ENCODE results near the gene SH3RF3.

SH3RF3 gene

DNA sequence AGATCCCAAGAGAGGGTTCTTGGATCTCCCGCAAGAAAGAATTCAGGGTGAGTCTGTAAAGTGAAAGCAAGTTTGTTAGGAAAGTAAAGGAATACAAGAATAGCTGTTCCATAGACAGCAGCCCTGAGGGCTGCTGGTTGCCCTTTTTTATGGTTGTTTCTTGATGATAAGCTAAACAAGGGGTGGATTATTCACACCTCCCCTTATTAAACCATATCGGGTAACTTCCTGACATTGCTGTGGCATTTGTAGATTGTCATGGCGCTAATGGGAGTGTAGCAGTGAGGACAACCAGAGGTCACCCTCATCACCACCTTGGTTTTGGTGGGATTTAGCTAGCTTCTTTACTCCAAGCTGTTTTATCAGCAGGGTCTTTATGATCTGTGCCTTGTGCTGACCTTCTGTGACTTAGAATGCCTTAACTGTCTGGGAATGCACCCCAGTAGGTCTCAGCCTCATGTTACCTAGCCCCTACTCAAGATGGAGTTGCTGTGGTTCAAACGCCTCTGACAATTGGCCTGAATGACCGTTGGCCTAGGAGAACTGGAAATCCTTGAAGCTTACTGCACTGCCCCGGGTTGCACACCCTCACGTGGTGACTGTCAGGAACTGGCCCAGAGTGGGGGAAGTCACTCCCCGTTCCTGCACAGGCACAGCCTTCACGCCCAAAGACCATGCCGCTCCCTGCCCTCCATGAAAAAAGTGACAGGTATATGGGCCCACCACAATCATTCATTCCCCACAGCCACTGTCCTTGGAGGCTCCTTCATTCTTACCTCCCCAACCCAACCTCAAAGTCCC is 347.8 kb downstream of the SH3RF3 start:
- DNase-seq = no peak
- no peak overlapping the region for H4K5ac ChIP-seq (ENCODE audit: low read length)
- H2AK5ac ChIP-seq (ENCODE audit: low read length) = no peak overlapping the region
- H3K4me3 ChIP-seq (ENCODE audit: low read length) = no peak overlapping the region
- H2BK15ac ChIP-seq (replicated peaks; ENCODE audit: low read depth) = no peak overlapping the region
- no peak overlapping the region for H3K4ac ChIP-seq (ENCODE audit: low read depth, low read length)
- no peaks in the 10 kb centered on the region for H3K27me3 ChIP-seq (ENCODE audit: insufficient read depth, low read length, poor library complexity)
- no peak overlapping the region for H3K4me2 ChIP-seq (ENCODE audit: low read length)
- no peak overlapping the region for H3K9ac ChIP-seq (ENCODE audit: low read length)
- H3K79me1 ChIP-seq (ENCODE audit: low read length) = no peaks in the 10 kb centered on the region
- H3K4me1 ChIP-seq (ENCODE audit: control insufficient read depth, low read depth, low read length) = no peaks in the 10 kb centered on the region
- no peak overlapping the region for H3K18ac ChIP-seq (ENCODE audit: low read length)
- H3K36me3 ChIP-seq (ENCODE audit: control insufficient read depth, insufficient read depth, low read length) = no peaks in the 10 kb centered on the region
- H4K8ac ChIP-seq (ENCODE audit: low read depth, low read length) = no peak overlapping the region
- no peak overlapping the region for H2BK5ac ChIP-seq (ENCODE audit: low read length)
- no peak overlapping the region for H3K23ac ChIP-seq (ENCODE audit: low read length)
- H3K56ac ChIP-seq (ENCODE audit: low read length) = no peak overlapping the region
- no peak overlapping the region for H2BK120ac ChIP-seq (ENCODE audit: low read depth, low read length)
- no peak overlapping the region for H3K27ac ChIP-seq (ENCODE audit: low read depth, low read length)
- no peaks in the 10 kb centered on the region for H3K79me2 ChIP-seq (ENCODE audit: control insufficient read depth, insufficient read depth, low read length)
- no CpG with 5 or more reads among the region's 10 CpGs for WGBS (ENCODE audit: extremely low coverage, insufficient coverage, low lambda C conversion rate)

- Histone ChIP-seq H3K4me2 (ENCODE audit: low read length) (no peak overlapping the region), H3K18ac (ENCODE audit: low read length) (no peak overlapping the region), H3K27ac (ENCODE audit: low read depth, low read length) (no peak overlapping the region), H2BK120ac (ENCODE audit: low read depth, low read length) (no peak overlapping the region), H4K8ac (ENCODE audit: low read depth, low read length) (no peak overlapping the region), H2BK15ac (replicated peaks; ENCODE audit: low read depth) (no peak overlapping the region), H3K79me2 (ENCODE audit: control insufficient read depth, insufficient read depth, low read length) (no peaks in the 10 kb centered on the region), H3K4me1 (ENCODE audit: control insufficient read depth, low read depth, low read length) (no peaks in the 10 kb centered on the region), H3K23ac (ENCODE audit: low read length) (no peak overlapping the region), H2AK5ac (ENCODE audit: low read length) (no peak overlapping the region), H2BK5ac (ENCODE audit: low read length) (no peak overlapping the region), H3K27me3 (ENCODE audit: insufficient read depth, low read length, poor library complexity) (no peaks in the 10 kb centered on the region), H3K4me3 (ENCODE audit: low read length) (no peak overlapping the region), H3K56ac (ENCODE audit: low read length) (no peak overlapping the region), H4K5ac (ENCODE audit: low read length) (no peak overlapping the region), H3K9ac (ENCODE audit: low read length) (no peak overlapping the region), H3K79me1 (ENCODE audit: low read length) (no peaks in the 10 kb centered on the region), H3K36me3 (ENCODE audit: control insufficient read depth, insufficient read depth, low read length) (no peaks in the 10 kb centered on the region), H3K4ac (ENCODE audit: low read depth, low read length) (no peak overlapping the region)
- no peak for DNase-seq
- WGBS (ENCODE audit: extremely low coverage, insufficient coverage, low lambda C conversion rate) = no CpG with 5 or more reads among the region's 12 CpGs
Measured at GRCh38 chr2:109478906-109479493, 350.0 kb downstream of the SH3RF3 start.

- no peak overlapping the region for H3K23ac ChIP-seq (ENCODE audit: low read length)
Measured at GRCh38 chr2:109479804-109480203, 350.8 kb downstream of the SH3RF3 start.

GRCh38 chr2:109480486-109481195 is 351.6 kb downstream of the SH3RF3 start:
- Histone ChIP-seq H3K27ac (ENCODE audit: low read depth, low read length) (no peak overlapping the region), H3K4me1 (ENCODE audit: control insufficient read depth, low read depth, low read length) (no peaks in the 10 kb centered on the region), H2BK5ac (ENCODE audit: low read length) (no peak overlapping the region), H3K4me3 (ENCODE audit: low read length) (no peak overlapping the region), H2AK5ac (ENCODE audit: low read length) (no peak overlapping the region), H3K79me1 (ENCODE audit: low read length) (no peaks in the 10 kb centered on the region), H3K79me2 (ENCODE audit: control insufficient read depth, insufficient read depth, low read length) (no peaks in the 10 kb centered on the region), H3K4me2 (ENCODE audit: low read length) (no peak overlapping the region), H3K23ac (ENCODE audit: low read length) (no peak overlapping the region), H3K9ac (ENCODE audit: low read length) (no peak overlapping the region), H3K36me3 (ENCODE audit: control insufficient read depth, insufficient read depth, low read length) (no peaks in the 10 kb centered on the region), H2BK15ac (replicated peaks; ENCODE audit: low read depth) (no peak overlapping the region), H3K27me3 (ENCODE audit: insufficient read depth, low read length, poor library complexity) (no peaks in the 10 kb centered on the region), H3K56ac (ENCODE audit: low read length) (no peak overlapping the region), H4K5ac (ENCODE audit: low read length) (no peak overlapping the region), H2BK120ac (ENCODE audit: low read depth, low read length) (no peak overlapping the region), H3K18ac (ENCODE audit: low read length) (no peak overlapping the region), H3K4ac (ENCODE audit: low read depth, low read length) (no peak overlapping the region), H4K8ac (ENCODE audit: low read depth, low read length) (no peak overlapping the region)
- no CpG with 5 or more reads among the region's 10 CpGs for WGBS (ENCODE audit: extremely low coverage, insufficient coverage, low lambda C conversion rate)
- DNase-seq = no peak

More at GRCh38 chr2:109479804-109480203, 350.8 kb downstream of the SH3RF3 start:
- H3K4ac ChIP-seq (ENCODE audit: low read depth, low read length) = no peak overlapping the region
- no peaks in the 10 kb centered on the region for H3K4me1 ChIP-seq (ENCODE audit: control insufficient read depth, low read depth, low read length)
- no peak overlapping the region for H2BK120ac ChIP-seq (ENCODE audit: low read depth, low read length)
- H2AK5ac ChIP-seq (ENCODE audit: low read length) = no peak overlapping the region
- no peak overlapping the region for H3K9ac ChIP-seq (ENCODE audit: low read length)
- H3K36me3 ChIP-seq (ENCODE audit: control insufficient read depth, insufficient read depth, low read length) = no peaks in the 10 kb centered on the region
- no peaks in the 10 kb centered on the region for H3K79me1 ChIP-seq (ENCODE audit: low read length)
- H3K79me2 ChIP-seq (ENCODE audit: control insufficient read depth, insufficient read depth, low read length) = no peaks in the 10 kb centered on the region
- H3K4me3 ChIP-seq (ENCODE audit: low read length) = no peak overlapping the region
- no peaks in the 10 kb centered on the region for H3K27me3 ChIP-seq (ENCODE audit: insufficient read depth, low read length, poor library complexity)
- no peak overlapping the region for H3K4me2 ChIP-seq (ENCODE audit: low read length)
- no peak overlapping the region for H3K27ac ChIP-seq (ENCODE audit: low read depth, low read length)
- H2BK15ac ChIP-seq (replicated peaks; ENCODE audit: low read depth) = no peak overlapping the region
- no peak overlapping the region for H4K8ac ChIP-seq (ENCODE audit: low read depth, low read length)
- DNase-seq = no peak
- no peak overlapping the region for H4K5ac ChIP-seq (ENCODE audit: low read length)
- no peak overlapping the region for H3K18ac ChIP-seq (ENCODE audit: low read length)
- H3K56ac ChIP-seq (ENCODE audit: low read length) = no peak overlapping the region
- WGBS (ENCODE audit: extremely low coverage, insufficient coverage, low lambda C conversion rate) = no CpG with 5 or more reads among the region's 7 CpGs
- no peak overlapping the region for H2BK5ac ChIP-seq (ENCODE audit: low read length)

- no peak overlapping the region for H3K4ac ChIP-seq (ENCODE audit: low read depth, low read length)
- no peak overlapping the region for H3K4me3 ChIP-seq (ENCODE audit: low read length)
- no peaks in the 10 kb centered on the region for H3K36me3 ChIP-seq (ENCODE audit: control insufficient read depth, insufficient read depth, low read length)
- no peak overlapping the region for H4K5ac ChIP-seq (ENCODE audit: low read length)
- no peak for DNase-seq
- no peak overlapping the region for H3K9ac ChIP-seq (ENCODE audit: low read length)
- no peak overlapping the region for H3K18ac ChIP-seq (ENCODE audit: low read length)
- no peak overlapping the region for H3K27ac ChIP-seq (ENCODE audit: low read depth, low read length)
- no peak overlapping the region for H3K56ac ChIP-seq (ENCODE audit: low read length)
- H3K27me3 ChIP-seq (ENCODE audit: insufficient read depth, low read length, poor library complexity) = no peaks in the 10 kb centered on the region
- no peak overlapping the region for H2BK120ac ChIP-seq (ENCODE audit: low read depth, low read length)
- no peaks in the 10 kb centered on the region for H3K79me1 ChIP-seq (ENCODE audit: low read length)
- WGBS (ENCODE audit: extremely low coverage, insufficient coverage, low lambda C conversion rate) = no CpG with 5 or more reads among the region's 9 CpGs
- no peak overlapping the region for H3K4me2 ChIP-seq (ENCODE audit: low read length)
- H4K8ac ChIP-seq (ENCODE audit: low read depth, low read length) = no peak overlapping the region
- no peak overlapping the region for H3K23ac ChIP-seq (ENCODE audit: low read length)
- H2BK5ac ChIP-seq (ENCODE audit: low read length) = no peak overlapping the region
- H2AK5ac ChIP-seq (ENCODE audit: low read length) = no peak overlapping the region
- H3K79me2 ChIP-seq (ENCODE audit: control insufficient read depth, insufficient read depth, low read length) = no peaks in the 10 kb centered on the region
- H3K4me1 ChIP-seq (ENCODE audit: control insufficient read depth, low read depth, low read length) = no peaks in the 10 kb centered on the region
- no peak overlapping the region for H2BK15ac ChIP-seq (replicated peaks; ENCODE audit: low read depth)
Measured at GRCh38 chr2:109481196-109481555, 352.2 kb downstream of the SH3RF3 start.

Measured in mesendoderm (in vitro differentiated cells).